Cardiac septum (tissue), 1 donor: Measurements from ENCODE around the gene CELF5. TPM values are rescaled to one million over a fixed set of nuclear protein-coding genes. Genes with fewer than 3 reads are reported as not detected.

ENCODE experiments used
- total RNA-seq: library from RNA; stranded (reverse); fragmentation: NEBNext Ultra II Directional; extraction: Animal tissue kit (Norgen Biotek cat#: 25700); gene quantifications from one replicate; pipeline ENCODE4 v1.2.1, GENCODE V29; 2021
- donor health status: DM: no; HTN: no; CAD: no.

CELF5 gene
- total RNA-seq, 1 donor from 2014 or later: not detected

Other genes starting within 250 kb of the CELF5 start
- gene TLE6, start 247.1 kb upstream of the CELF5 start, total RNA-seq: 1.0 TPM
- 48.0 TPM for gene TLE2, start 195.4 kb upstream of the CELF5 start, total RNA-seq
- 804 TPM for gene TLE5, start 162.2 kb upstream of the CELF5 start, total RNA-seq
- gene GNA11, start 130.3 kb upstream of the CELF5 start, total RNA-seq: 60.9 TPM
- 1.9 TPM for gene GNA15, start 88.6 kb upstream of the CELF5 start, total RNA-seq
- 1.2 TPM for gene S1PR4, start 45.9 kb upstream of the CELF5 start, total RNA-seq
- 19.0 TPM for gene NCLN, start 38.7 kb upstream of the CELF5 start, total RNA-seq
- gene NFIC, start 141.9 kb downstream of the CELF5 start, total RNA-seq: 178 TPM